ENCODE measurements around the gene TSSK6.
"Not testable (repeated sequence)": the region's sequence is repeated elsewhere in the genome, so short reads cannot be mapped to it uniquely, and the experiment has no call there.

The TSSK6 gene

GRCh38 chr19:19487950-19488874 is 27.1 kb downstream of the TSSK6 start:
- DNase-seq (ENCODE audit: low spot score), result no peak

DNA sequence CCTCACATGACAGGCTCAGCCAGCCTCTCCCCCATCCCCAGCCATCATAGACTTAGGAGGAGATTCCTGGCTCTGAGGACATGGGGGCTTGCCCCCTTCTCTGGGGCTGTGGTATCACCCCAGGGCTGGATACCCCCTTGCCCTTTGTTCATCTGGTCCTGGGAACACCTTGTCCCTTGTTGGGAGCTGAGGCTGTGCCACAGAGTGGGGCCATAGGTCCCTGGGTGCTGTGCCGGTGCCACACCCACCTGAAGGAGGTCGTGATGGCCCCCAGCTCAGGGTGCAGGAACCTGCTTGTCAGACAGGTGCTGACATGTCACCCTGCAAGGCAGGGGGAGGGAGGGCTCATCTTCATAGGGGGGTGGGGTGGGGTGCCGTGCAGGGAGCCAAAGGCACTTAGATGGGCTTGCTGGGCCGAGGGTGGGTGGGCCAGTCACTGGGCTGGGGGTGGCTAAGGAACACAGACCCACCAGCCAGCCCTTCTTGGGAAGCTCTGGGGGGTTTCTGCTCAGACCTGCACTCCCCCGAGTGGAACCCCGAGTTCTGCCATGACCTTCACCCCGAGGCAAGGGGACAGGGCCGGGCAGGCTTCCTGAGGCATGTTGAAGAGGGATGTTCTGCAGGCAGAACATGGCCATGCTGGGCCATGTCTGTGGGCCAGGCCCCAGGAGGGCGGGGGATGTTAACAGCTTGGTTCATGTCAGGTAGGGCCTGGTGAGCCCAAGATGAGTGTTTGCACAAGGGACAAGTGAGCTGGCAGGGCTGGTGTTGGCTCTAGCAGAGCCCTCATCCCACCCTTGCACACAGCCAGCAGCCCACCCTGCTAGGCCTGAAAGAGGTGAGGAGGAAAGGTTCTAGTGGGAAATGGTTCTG is 28.0 kb downstream of the TSSK6 start:
- no peak for DNase-seq (ENCODE audit: low spot score)

- DNase-seq (ENCODE audit: low spot score), result no peak
Measured at GRCh38 chr19:19486343-19487076, 28.8 kb downstream of the TSSK6 start.

DNA sequence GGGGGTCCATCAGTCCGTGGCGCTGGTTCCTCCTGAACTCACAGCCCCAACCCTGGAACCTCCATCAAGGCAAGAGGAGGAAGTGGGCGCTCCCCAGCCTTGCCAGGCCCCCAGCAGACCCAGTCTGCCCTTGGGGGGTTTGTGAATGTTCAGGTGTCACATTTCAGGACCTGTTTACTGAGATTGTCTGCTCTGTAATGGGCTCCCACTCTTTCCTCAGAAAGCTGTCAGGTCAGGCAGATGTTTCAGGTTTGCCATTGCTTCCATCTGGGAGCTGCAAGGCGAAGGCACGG is 29.4 kb downstream of the TSSK6 start:
- DNase-seq (ENCODE audit: low spot score), result no peak

- peak; percentile 34 for DNase-seq (ENCODE audit: low spot score)
Measured at GRCh38 chr19:19485161-19485997, 30.0 kb downstream of the TSSK6 start.

DNA sequence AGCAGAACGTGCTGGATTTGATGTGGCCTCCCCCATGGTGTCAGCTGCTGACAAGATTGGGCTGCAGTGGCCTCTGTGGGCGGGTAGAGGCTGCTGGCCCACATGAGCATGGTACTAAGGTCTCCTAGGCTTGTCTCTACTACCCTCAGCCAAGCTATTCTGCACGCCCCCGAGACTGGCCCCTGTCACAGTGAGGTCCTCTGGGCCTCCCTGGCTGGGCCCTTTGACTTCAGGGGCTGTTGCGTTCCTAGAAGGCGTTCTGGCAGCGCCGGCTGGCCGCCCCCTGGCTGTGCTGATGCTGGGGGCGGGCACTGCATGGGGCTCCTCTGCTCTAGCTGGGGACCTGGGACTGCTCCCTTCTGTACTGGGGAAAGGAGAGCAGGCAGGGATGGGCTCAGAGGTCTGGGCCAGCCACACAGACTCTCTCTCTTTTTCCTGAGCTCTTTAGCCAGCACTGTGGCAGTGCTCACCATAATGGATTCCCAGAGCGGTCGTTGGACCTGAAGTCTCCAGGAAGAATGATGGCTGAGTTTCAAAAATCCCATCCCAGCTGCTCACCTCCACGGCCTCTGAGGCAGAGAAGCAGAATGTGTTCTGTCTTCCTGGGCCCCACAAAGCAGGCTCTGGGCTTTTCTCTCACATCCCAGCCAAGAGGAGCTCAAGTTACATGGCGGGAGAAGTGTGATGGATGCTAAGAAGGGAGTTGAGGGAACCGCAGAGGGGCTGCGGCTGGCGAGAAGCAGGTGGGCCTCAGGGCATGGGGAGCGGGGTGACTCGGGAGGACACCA is 32.3 kb downstream of the TSSK6 start:
- no peak for DNase-seq (ENCODE audit: low spot score)

DNA sequence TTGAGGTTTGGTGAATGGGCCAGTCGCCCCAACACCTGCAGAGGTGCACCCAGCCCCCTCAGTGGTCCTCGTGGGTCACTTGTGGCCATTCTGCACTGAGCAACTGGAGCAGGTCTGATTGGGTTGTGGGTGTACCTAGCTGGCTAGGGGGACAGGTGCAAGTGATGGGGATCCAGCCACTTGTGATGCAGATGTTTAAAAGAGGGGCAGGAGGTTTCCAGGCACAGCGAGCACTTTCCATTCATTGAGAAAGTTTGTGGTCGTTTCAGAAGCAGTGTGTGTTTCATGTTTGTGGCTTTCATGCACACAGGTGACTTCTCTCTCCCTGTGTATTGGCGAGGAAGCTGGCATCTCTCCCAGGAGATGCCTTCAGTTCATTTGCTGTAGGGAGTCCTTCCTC is 34.7 kb downstream of the TSSK6 start:
- no peak for DNase-seq (ENCODE audit: low spot score)

- no peak for DNase-seq (ENCODE audit: low spot score)
Measured at GRCh38 chr19:19477705-19478383, 37.5 kb downstream of the TSSK6 start.

DNA sequence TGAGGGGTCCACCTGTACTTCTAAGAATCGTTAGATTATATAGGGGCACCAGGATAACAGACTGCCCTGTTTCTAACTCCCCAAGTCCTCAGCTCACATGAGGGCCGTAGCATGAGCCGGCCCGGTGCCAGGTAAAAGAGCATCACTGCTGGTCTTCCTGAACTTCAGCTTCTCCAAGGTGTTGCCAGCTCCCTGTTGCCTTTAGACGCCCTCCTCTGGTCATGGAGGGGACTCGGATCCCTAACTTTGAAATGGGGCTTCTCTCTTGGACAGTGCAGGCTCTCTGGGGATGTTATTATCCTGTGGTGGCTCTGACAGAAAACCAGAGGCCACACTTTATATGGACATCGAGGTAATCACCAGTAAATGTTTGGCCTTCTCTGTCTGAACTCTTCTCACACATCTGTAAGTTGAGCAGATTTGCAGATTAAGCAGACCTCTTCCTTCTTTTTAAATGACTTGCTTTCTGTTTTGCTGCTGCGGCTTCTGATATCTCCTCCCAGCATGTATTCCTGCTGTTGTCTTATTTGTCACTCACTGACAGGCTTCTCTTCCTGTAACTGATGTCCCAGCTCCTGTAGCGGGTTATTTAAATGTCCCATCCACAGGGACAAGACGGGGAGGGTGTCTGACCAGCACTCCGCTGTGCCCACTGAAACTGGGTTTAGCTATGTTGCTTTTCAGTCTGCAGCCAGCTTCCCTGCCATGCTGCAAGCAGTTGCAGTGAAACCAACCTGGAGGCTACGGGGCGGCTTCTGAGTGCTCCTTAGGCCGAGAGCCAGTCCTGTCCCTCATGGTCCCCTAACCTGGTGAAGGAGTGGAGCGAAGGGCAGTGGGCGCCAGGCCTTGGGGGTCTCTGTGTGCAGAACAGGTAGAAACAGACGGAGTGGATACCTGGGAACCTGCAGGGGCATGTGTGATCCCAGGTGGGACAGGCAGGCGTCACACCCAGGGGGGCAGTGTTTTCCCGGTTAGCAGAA is 39.2 kb downstream of the TSSK6 start:
- no peak for DNase-seq (ENCODE audit: low spot score)

- DNase-seq (ENCODE audit: low spot score), result no peak
Measured at GRCh38 chr19:19475015-19475765, 40.2 kb downstream of the TSSK6 start.

- not testable (repeated sequence) for DNase-seq (ENCODE audit: low spot score)
Measured at GRCh38 chr19:19472106-19472505, 43.2 kb downstream of the TSSK6 start.

GRCh38 chr19:19471682-19472081 is 43.7 kb downstream of the TSSK6 start:
- no peak for DNase-seq (ENCODE audit: low spot score)

GRCh38 chr19:19470579-19470978 is 44.8 kb downstream of the TSSK6 start:
- no peak for DNase-seq (ENCODE audit: low spot score)

DNA sequence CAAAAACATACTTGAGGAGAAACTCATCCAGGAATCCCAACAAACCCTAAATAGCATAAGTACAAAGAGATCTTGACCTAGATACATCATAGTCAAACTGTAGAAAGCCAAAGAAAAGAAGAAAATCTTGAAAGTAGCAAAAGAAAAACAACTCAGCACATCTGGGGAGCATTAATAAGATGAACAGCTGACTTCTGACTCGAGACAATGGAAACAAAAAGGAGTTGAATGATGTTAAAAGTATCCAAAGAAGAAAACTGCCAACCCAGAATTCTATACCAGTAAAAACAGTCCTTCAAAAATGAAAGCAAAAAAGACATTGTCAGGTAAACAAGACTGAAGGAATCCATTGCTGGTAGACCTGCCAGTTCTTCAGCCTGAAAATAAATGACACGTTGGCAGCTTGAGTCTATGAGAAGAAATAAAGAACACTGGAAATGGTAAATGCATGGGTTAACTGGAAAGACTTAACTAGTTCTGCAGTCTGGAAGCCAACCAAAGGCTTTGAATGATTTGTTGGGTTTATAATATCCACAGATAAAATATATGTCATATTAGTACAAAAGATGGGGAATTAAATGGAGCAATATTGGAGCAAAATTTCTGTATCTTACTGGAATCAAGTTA is 46.8 kb downstream of the TSSK6 start:
- no peak for DNase-seq (ENCODE audit: low spot score)

DNA sequence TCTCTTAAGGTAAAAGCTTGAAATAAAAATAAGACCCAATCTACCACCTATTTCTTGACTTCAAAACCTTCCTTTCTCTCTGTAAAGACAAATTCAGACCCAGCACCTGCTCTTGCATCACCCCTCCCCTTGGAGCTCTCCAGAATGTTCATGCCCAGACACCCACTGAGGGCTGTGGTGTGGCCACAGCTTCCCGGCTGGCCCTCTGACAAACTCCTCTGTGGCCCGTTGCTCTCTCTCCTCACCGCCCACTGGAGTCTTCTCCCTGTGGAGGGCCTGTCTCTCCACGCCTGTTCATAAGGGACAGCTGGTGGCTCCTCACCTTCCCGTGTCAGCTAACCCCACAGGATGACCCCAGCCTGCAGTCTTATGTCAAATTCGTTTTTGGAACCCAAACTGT is 49.1 kb downstream of the TSSK6 start:
- no peak for DNase-seq (ENCODE audit: low spot score)

DNA sequence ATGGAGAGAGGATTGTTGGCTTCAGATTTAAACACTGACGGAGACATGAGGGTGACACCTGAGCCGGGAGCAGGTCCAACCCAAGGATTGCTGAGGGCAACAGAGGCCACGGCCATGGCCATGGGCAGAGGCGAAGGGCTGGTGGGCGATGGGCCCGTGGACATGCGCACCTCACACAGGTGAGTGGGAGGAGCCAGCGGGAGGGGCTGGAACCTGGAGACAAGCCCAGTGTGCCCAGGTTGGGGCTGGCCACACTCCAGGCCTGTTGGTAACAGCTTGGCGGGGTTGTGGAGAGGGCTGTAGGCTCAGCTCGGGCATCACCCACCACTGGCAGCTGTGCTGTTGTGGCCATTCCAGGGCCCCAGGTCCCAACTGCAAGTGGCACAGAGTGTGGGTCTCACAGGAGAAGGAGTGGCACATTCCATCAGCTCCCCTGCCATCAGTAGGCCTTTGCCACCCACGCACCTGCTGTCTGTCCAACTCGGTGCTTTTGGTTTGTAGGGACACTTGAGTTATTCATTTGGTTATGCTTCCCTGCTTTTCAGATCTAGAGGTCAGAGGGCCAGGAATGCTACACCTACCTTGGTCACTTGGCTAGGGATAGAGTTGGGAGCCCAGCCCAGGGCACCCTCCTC is 49.8 kb downstream of the TSSK6 start:
- no peak for DNase-seq (ENCODE audit: low spot score)

Measured in germinal center (tissue), 1 donor.